Mesendoderm (in vitro differentiated cells): ENCODE data around the gene SPRYD4.

Experiments
- DNase-seq: peaks from one replicate; pipeline ENCODE4 v3.0.0; 2013
- H2AK5ac ChIP-seq: 2 replicates; pipeline ENCODE4 v1.6.1; 2013; ENCODE audit warnings: low read length, inconsistent platforms
- H2BK120ac ChIP-seq: 2 replicates; pipeline ENCODE4 v1.6.1; 2013; ENCODE audit warnings: low read depth, mild to moderate bottlenecking, low read length, moderate library complexity, mixed read lengths
- H2BK15ac ChIP-seq: replicated peaks from 2 replicates; pipeline ENCODE4 v1.6.1; 2013; ENCODE audit warnings: low read depth, mild to moderate bottlenecking, moderate library complexity
- H2BK5ac ChIP-seq: 2 replicates; pipeline ENCODE4 v1.6.1; 2013; ENCODE audit warnings: low read length, inconsistent platforms
- H3K18ac ChIP-seq: 2 replicates; pipeline ENCODE4 v1.6.1; 2013; ENCODE audit warnings: mild to moderate bottlenecking, low read length, mixed read lengths
- H3K23ac ChIP-seq: one replicate; pipeline ENCODE4 v1.6.1; 2013; ENCODE audit warnings: low read length
- H3K27ac ChIP-seq: 2 replicates; pipeline ENCODE4 v1.5.1; 2013; ENCODE audit warnings: low read depth, mild to moderate bottlenecking, inconsistent platforms, low read length, moderate library complexity
- H3K27me3 ChIP-seq: 2 replicates; pipeline ENCODE4 v1.6.1; 2013; ENCODE audit warnings: low read length, control low read depth, mild to moderate bottlenecking, inconsistent platforms; ENCODE audit not compliant: insufficient read depth, poor library complexity
- H3K36me3 ChIP-seq: 2 replicates; pipeline ENCODE4 v1.6.1; 2013; ENCODE audit warnings: low read length, inconsistent platforms; ENCODE audit not compliant: control insufficient read depth, insufficient read depth
- H3K4ac ChIP-seq: one replicate; pipeline ENCODE4 v1.6.1; 2013; ENCODE audit warnings: low read depth, mild to moderate bottlenecking, low read length, moderate library complexity
- H3K4me1 ChIP-seq: 2 replicates; pipeline ENCODE4 v1.6.1; 2013; ENCODE audit warnings: low read depth, low read length, inconsistent platforms; ENCODE audit not compliant: control insufficient read depth
- H3K4me2 ChIP-seq: 2 replicates; pipeline ENCODE4 v1.6.1; 2013; ENCODE audit warnings: low read length
- H3K4me3 ChIP-seq: 2 replicates; pipeline ENCODE4 v1.5.1; 2013; ENCODE audit warnings: mild to moderate bottlenecking, low read length
- H3K56ac ChIP-seq: one replicate; pipeline ENCODE4 v1.6.1; 2013; ENCODE audit warnings: low read length
- H3K79me1 ChIP-seq: 2 replicates; pipeline ENCODE4 v1.6.1; 2013; ENCODE audit warnings: low read length, inconsistent platforms
- H3K79me2 ChIP-seq: 2 replicates; pipeline ENCODE4 v1.6.1; 2013; ENCODE audit warnings: mild to moderate bottlenecking, low read length; ENCODE audit not compliant: control insufficient read depth, insufficient read depth
- H3K9ac ChIP-seq: 2 replicates; pipeline ENCODE4 v1.6.1; 2013; ENCODE audit warnings: low read length, inconsistent platforms
- H4K5ac ChIP-seq: one replicate; pipeline ENCODE4 v1.6.1; 2013; ENCODE audit warnings: low read length
- H4K8ac ChIP-seq: one replicate; pipeline ENCODE4 v1.6.1; 2013; ENCODE audit warnings: low read depth, mild to moderate bottlenecking, control low read depth, low read length, moderate library complexity
- WGBS: extraction: QIAGEN DNeasy Blood & Tissue Kit; methylation state at CpG from one replicate; pipeline ENCODE4 v1.1.7; 2013; ENCODE audit warnings: low lambda C conversion rate, missing lambda C conversion rate; ENCODE audit not compliant: insufficient coverage; ENCODE audit errors: extremely low coverage; 5-methylcytosine and 5-hydroxymethylcytosine counted together

Gene SPRYD4

GRCh38 chr12:56461235-56462159, 6.9 kb upstream of the SPRYD4 start:
- no peaks in the 10 kb centered on the region for H3K4me1 ChIP-seq
- H3K79me2 ChIP-seq: no peaks in the 10 kb centered on the region
- no peak overlapping the region for H3K56ac ChIP-seq
- no peak overlapping the region for H3K18ac ChIP-seq
- no peak overlapping the region for H2AK5ac ChIP-seq
- H3K4ac ChIP-seq: peak overlapping the region; percentile 37
- no peaks in the 10 kb centered on the region for H3K79me1 ChIP-seq
- no peak overlapping the region for H3K27ac ChIP-seq
- no peak overlapping the region for H4K5ac ChIP-seq
- no peak for DNase-seq
- no peak overlapping the region for H2BK15ac ChIP-seq
- H3K9ac ChIP-seq: no peak overlapping the region
- H3K23ac ChIP-seq: no peak overlapping the region
- no peak overlapping the region for H2BK5ac ChIP-seq
- no peaks in the 10 kb centered on the region for H3K27me3 ChIP-seq
- H2BK120ac ChIP-seq: no peak overlapping the region
- H4K8ac ChIP-seq: no peak overlapping the region
- no peak overlapping the region for H3K4me3 ChIP-seq
- H3K36me3 ChIP-seq: no peaks in the 10 kb centered on the region
- no peak overlapping the region for H3K4me2 ChIP-seq
- WGBS: no CpG with 5 or more reads among the region's 11 CpGs

GRCh38 chr12:56462565-56462964, 5.8 kb upstream of the SPRYD4 start:
- H3K4me1 ChIP-seq: no peaks in the 10 kb centered on the region
- no peaks in the 10 kb centered on the region for H3K36me3 ChIP-seq
- H2BK15ac ChIP-seq: no peak overlapping the region
- H3K23ac ChIP-seq: no peak overlapping the region
- H3K4ac ChIP-seq: no peak overlapping the region
- H3K27ac ChIP-seq: no peak overlapping the region
- no peaks in the 10 kb centered on the region for H3K27me3 ChIP-seq
- no peak overlapping the region for H3K4me2 ChIP-seq
- H4K5ac ChIP-seq: no peak overlapping the region
- DNase-seq: no peak
- H2BK5ac ChIP-seq: no peak overlapping the region
- H3K4me3 ChIP-seq: no peak overlapping the region
- H2BK120ac ChIP-seq: no peak overlapping the region
- H3K79me1 ChIP-seq: no peaks in the 10 kb centered on the region
- H4K8ac ChIP-seq: no peak overlapping the region
- no peak overlapping the region for H3K9ac ChIP-seq
- no peak overlapping the region for H2AK5ac ChIP-seq
- H3K56ac ChIP-seq: no peak overlapping the region
- no peak overlapping the region for H3K18ac ChIP-seq
- H3K79me2 ChIP-seq: no peaks in the 10 kb centered on the region

- Histone ChIP-seq H3K27me3 (no peaks in the 10 kb centered on the region), H2AK5ac (peak overlapping the region; percentile 89), H3K36me3 (no peaks in the 10 kb centered on the region), H3K79me2 (peaks cover 13% of the 10 kb centered on the region), H4K5ac (peak overlapping the region; percentile 94), H2BK15ac (no peak overlapping the region), H2BK120ac (no peak overlapping the region), H3K4me2 (peak overlapping the region; percentile 94), H3K56ac (peak overlapping the region; percentile 91), H3K4me1 (peaks cover 5% of the 10 kb centered on the region), H3K27ac (no peak overlapping the region), H2BK5ac (no peak overlapping the region), H3K79me1 (peaks cover 13% of the 10 kb centered on the region), H3K18ac (peak overlapping the region; percentile 71), H3K4ac (peak overlapping the region; percentile 98), H4K8ac (peak overlapping the region; percentile 95), H3K9ac (peak overlapping the region; percentile 97), H3K4me3 (peak overlapping the region; percentile 88), H3K23ac (peak overlapping the region; percentile 50)
- no peak for DNase-seq
- WGBS: no CpG with 5 or more reads among the region's 19 CpGs
Observed at GRCh38 chr12:56469007-56469930, 891 bp downstream of the SPRYD4 start.

DNA sequence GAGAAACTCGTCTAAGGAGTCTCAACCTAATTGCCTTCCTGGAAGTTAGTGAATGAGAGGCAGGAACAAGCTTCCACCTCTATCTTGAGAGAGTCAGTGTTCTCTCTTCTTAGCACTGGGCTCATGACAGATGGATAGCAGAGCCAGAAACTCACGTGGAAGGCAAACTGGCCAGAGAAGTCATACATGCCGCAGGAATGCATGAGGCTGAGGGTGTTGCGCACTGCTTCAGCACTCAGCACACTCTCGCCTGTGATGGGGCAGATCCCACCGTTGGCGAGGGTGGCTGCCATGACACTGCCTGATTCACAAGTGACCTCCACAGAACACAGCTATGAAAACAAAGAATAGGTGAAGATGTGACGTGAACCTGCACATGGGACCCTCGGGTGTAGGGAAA, 6.0 kb downstream of the SPRYD4 start:
- Histone ChIP-seq H3K4ac (no peak overlapping the region), H3K56ac (no peak overlapping the region), H3K36me3 (no peaks in the 10 kb centered on the region), H3K27ac (no peak overlapping the region), H3K18ac (no peak overlapping the region), H4K5ac (no peak overlapping the region), H3K9ac (no peak overlapping the region), H3K4me1 (peaks cover 2% of the 10 kb centered on the region), H2BK5ac (no peak overlapping the region), H3K79me1 (peaks cover 7% of the 10 kb centered on the region), H3K4me3 (no peak overlapping the region), H3K23ac (no peak overlapping the region), H4K8ac (no peak overlapping the region), H3K79me2 (peaks cover 5% of the 10 kb centered on the region), H3K27me3 (no peaks in the 10 kb centered on the region), H2BK15ac (no peak overlapping the region), H2AK5ac (no peak overlapping the region), H2BK120ac (no peak overlapping the region), H3K4me2 (no peak overlapping the region)
- DNase-seq: no peak
- WGBS: no CpG with 5 or more reads among the region's 9 CpGs

- Histone ChIP-seq H3K4ac (no peak overlapping the region), H3K18ac (no peak overlapping the region), H3K4me1 (no peaks in the 10 kb centered on the region), H3K27me3 (no peaks in the 10 kb centered on the region), H3K36me3 (no peaks in the 10 kb centered on the region), H2AK5ac (no peak overlapping the region), H3K79me1 (peaks cover 5% of the 10 kb centered on the region), H2BK5ac (no peak overlapping the region), H3K56ac (no peak overlapping the region), H3K9ac (no peak overlapping the region), H3K79me2 (no peaks in the 10 kb centered on the region), H4K5ac (no peak overlapping the region), H3K4me2 (no peak overlapping the region), H4K8ac (no peak overlapping the region), H2BK120ac (no peak overlapping the region), H2BK15ac (no peak overlapping the region), H3K23ac (no peak overlapping the region), H3K27ac (no peak overlapping the region), H3K4me3 (no peak overlapping the region)
- DNase-seq: no peak
- no CpG with 5 or more reads among the region's 6 CpGs for WGBS
Observed at GRCh38 chr12:56476143-56476542, 7.8 kb downstream of the SPRYD4 start.
